Neural cell (in vitro differentiated cells): ENCODE data around the gene LCN2. TPM values are rescaled to one million over a fixed set of nuclear protein-coding genes. Genes with fewer than 3 reads are reported as not detected.

Experiments used
- H2AFZ ChIP-seq: fragments of 200-600, 300-800 bp; sonication (generic), shearing (Covaris generic); 2 replicates; pipeline ENCODE4 v1.6.0; 2014; ENCODE audit warnings: low read depth, mild to moderate bottlenecking, antibody characterized with exemption, low read length, moderate library complexity
- H3F3A ChIP-seq: fragments of 200-600 bp; shearing (Covaris generic); 2 replicates; pipeline ENCODE4 v1.6.1; 2016; ENCODE audit warnings: mild to moderate bottlenecking, moderate library complexity, mixed read lengths, antibody characterized with exemption, low read length; ENCODE audit not compliant: insufficient read depth, poor library complexity, severe bottlenecking
- H3K27ac ChIP-seq: fragments of 200-600, 300-800 bp; sonication (generic), shearing (Covaris generic); 2 replicates; pipeline ENCODE4 v1.5.1; 2014; ENCODE audit warnings: mild to moderate bottlenecking, low read length, moderate library complexity
- H3K27me3 ChIP-seq: fragments of 300-800, 200-600 bp; sonication (generic), shearing (Covaris generic); 2 replicates; pipeline ENCODE4 v1.6.0; 2014; ENCODE audit warnings: mild to moderate bottlenecking, low read depth, low read length, moderate library complexity; ENCODE audit not compliant: insufficient read depth
- H3K36me3 ChIP-seq: fragments of 300-800, 200-600 bp; sonication (generic), shearing (Covaris generic); 2 replicates; pipeline ENCODE4 v1.5.1; 2014; ENCODE audit warnings: mild to moderate bottlenecking, antibody characterized with exemption, low read length, moderate library complexity; ENCODE audit not compliant: insufficient read depth
- H3K4me2 ChIP-seq: fragments of 300-800, 200-600 bp; sonication (generic), shearing (Covaris generic); 2 replicates; pipeline ENCODE4 v1.6.0; 2014; ENCODE audit warnings: mild to moderate bottlenecking, low read length
- H3K4me3 ChIP-seq: fragments of 300-800, 200-600 bp; sonication (generic), shearing (Covaris generic); 2 replicates; pipeline ENCODE4 v1.5.1; 2014; ENCODE audit warnings: mild to moderate bottlenecking, low read length, moderate library complexity
- H3K79me2 ChIP-seq: fragments of 200-600 bp; shearing (Covaris generic); replicated peaks from 2 replicates; pipeline ENCODE4 v1.6.0; 2014; ENCODE audit warnings: mild to moderate bottlenecking, low read length, moderate library complexity; ENCODE audit not compliant: insufficient read depth
- H3K9ac ChIP-seq: fragments of 300-800, 200-600 bp; sonication (generic), shearing (Covaris generic); 2 replicates; pipeline ENCODE4 v1.6.1; 2016; ENCODE audit warnings: mild to moderate bottlenecking, low read length, mixed read lengths
- H3K9me2 ChIP-seq: fragments of 200-600 bp; shearing (Covaris generic); 2 replicates; pipeline ENCODE4 v1.6.1; 2016; ENCODE audit warnings: mild to moderate bottlenecking, low read length, mixed read lengths; ENCODE audit not compliant: insufficient read depth
- H3K9me3 ChIP-seq: fragments of 200-600, 300-800 bp; sonication (generic), shearing (Covaris generic); 2 replicates; pipeline ENCODE4 v1.6.1; 2016; ENCODE audit warnings: mild to moderate bottlenecking, mixed run types, low read length, moderate library complexity, mixed read lengths
- H4K20me1 ChIP-seq: fragments of 200-600 bp; shearing (Covaris generic); 2 replicates; pipeline ENCODE4 v1.6.1; 2016; ENCODE audit warnings: mild to moderate bottlenecking, mixed run types; ENCODE audit not compliant: insufficient read depth
- CTCF ChIP-seq: fragments of 450-650 bp; IDR thresholded peaks from 2 replicates; pipeline ENCODE4 v1.5.1; 2014; ENCODE audit warnings: antibody characterized with exemption, mild to moderate bottlenecking, moderate library complexity; ENCODE audit not compliant: poor library complexity, severe bottlenecking
- EP300 ChIP-seq: fragments of 450-650 bp; conservative IDR thresholded peaks from 2 replicates; pipeline ENCODE4 v1.6.1; 2014; ENCODE audit warnings: antibody characterized with exemption, mild to moderate bottlenecking, moderate library complexity; ENCODE audit not compliant: poor library complexity, severe bottlenecking
- EZH2 ChIP-seq: fragments of 200-600, 300-800 bp; shearing (Covaris generic), sonication (generic); IDR thresholded peaks from 2 replicates; pipeline ENCODE4 v1.6.1; 2014; ENCODE audit warnings: antibody characterized with exemption, low read length, borderline replicate concordance, mild to moderate bottlenecking; ENCODE audit not compliant: insufficient read depth, poor library complexity, severe bottlenecking
- MXI1 ChIP-seq: fragments of 450-650 bp; conservative IDR thresholded peaks from 2 replicates; pipeline ENCODE4 v1.6.1; 2014; ENCODE audit warnings: antibody characterized with exemption, mild to moderate bottlenecking; ENCODE audit not compliant: poor library complexity, severe bottlenecking
- POLR2AphosphoS5 ChIP-seq: IDR thresholded peaks from 2 replicates; pipeline ENCODE4 v1.6.1; 2012
- RAD21 ChIP-seq: fragments of 450-650 bp; conservative IDR thresholded peaks from 2 replicates; pipeline ENCODE4 v1.6.1; 2014; ENCODE audit warnings: antibody characterized with exemption, mild to moderate bottlenecking, moderate library complexity
- SMC3 ChIP-seq: fragments of 450-650 bp; conservative IDR thresholded peaks from 2 replicates; pipeline ENCODE4 v1.6.1; 2014; ENCODE audit warnings: antibody characterized with exemption, mild to moderate bottlenecking, moderate library complexity; ENCODE audit not compliant: poor library complexity
- TAF1 ChIP-seq: IDR thresholded peaks from 2 replicates; pipeline ENCODE4 v1.6.1; 2012; ENCODE audit warnings: low read depth
- polyA plus RNA-seq: library from polyadenylated mRNA; depleted of rRNA; stranded (reverse); fragments of >200 nt; gene quantifications from 2 replicates; pipeline ENCODE4 v1.2.3, GENCODE V29; 2014
- TF ChIP-seq, protein P1 (sequence below): IDR thresholded peaks from 2 replicates; pipeline ENCODE4 v1.6.1; 2012; ENCODE audit warnings: borderline replicate concordance

LCN2 gene
- polyA plus RNA-seq, 1 donor from 2014 or later, result not detected

GRCh38 chr9:128106181-128106939 lies 42.9 kb upstream of the LCN2 start:
- H3K4me2 ChIP-seq, result no peak overlapping the region
- H4K20me1 ChIP-seq, result no peaks in the 10 kb centered on the region
- no peaks in the 10 kb centered on the region for H3K79me2 ChIP-seq
- H3K27ac ChIP-seq, result no peak overlapping the region
- H3K4me3 ChIP-seq, result no peak overlapping the region
- no peaks in the 10 kb centered on the region for H3K9me2 ChIP-seq
- H3F3A ChIP-seq, result no peaks in the 10 kb centered on the region
- no peaks in the 10 kb centered on the region for H3K27me3 ChIP-seq
- TF ChIP-seq POLR2AphosphoS5 (no peak), RAD21 (no peak), MXI1 (no peak), EZH2 (no peak), SMC3 (no peak), EP300 (no peak), CTCF (no peak), TAF1 (no peak)
- TF ChIP-seq, protein P1, sequence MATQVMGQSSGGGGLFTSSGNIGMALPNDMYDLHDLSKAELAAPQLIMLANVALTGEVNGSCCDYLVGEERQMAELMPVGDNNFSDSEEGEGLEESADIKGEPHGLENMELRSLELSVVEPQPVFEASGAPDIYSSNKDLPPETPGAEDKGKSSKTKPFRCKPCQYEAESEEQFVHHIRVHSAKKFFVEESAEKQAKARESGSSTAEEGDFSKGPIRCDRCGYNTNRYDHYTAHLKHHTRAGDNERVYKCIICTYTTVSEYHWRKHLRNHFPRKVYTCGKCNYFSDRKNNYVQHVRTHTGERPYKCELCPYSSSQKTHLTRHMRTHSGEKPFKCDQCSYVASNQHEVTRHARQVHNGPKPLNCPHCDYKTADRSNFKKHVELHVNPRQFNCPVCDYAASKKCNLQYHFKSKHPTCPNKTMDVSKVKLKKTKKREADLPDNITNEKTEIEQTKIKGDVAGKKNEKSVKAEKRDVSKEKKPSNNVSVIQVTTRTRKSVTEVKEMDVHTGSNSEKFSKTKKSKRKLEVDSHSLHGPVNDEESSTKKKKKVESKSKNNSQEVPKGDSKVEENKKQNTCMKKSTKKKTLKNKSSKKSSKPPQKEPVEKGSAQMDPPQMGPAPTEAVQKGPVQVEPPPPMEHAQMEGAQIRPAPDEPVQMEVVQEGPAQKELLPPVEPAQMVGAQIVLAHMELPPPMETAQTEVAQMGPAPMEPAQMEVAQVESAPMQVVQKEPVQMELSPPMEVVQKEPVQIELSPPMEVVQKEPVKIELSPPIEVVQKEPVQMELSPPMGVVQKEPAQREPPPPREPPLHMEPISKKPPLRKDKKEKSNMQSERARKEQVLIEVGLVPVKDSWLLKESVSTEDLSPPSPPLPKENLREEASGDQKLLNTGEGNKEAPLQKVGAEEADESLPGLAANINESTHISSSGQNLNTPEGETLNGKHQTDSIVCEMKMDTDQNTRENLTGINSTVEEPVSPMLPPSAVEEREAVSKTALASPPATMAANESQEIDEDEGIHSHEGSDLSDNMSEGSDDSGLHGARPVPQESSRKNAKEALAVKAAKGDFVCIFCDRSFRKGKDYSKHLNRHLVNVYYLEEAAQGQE, result no peak
- no peak overlapping the region for H3K9ac ChIP-seq
- H3K36me3 ChIP-seq, result no peaks in the 10 kb centered on the region
- H2AFZ ChIP-seq, result no peak overlapping the region
- H3K9me3 ChIP-seq, result no peaks in the 10 kb centered on the region

GRCh38 chr9:128106940-128107467 lies 42.2 kb upstream of the LCN2 start:
- Histone ChIP-seq H3K27me3 (no peaks in the 10 kb centered on the region), H3K9ac (no peak overlapping the region), H2AFZ (no peak overlapping the region), H3K36me3 (no peaks in the 10 kb centered on the region), H3K4me2 (no peak overlapping the region), H3K9me2 (no peaks in the 10 kb centered on the region), H3K4me3 (no peak overlapping the region), H3K79me2 (no peaks in the 10 kb centered on the region), H3F3A (no peaks in the 10 kb centered on the region), H4K20me1 (no peaks in the 10 kb centered on the region), H3K27ac (no peak overlapping the region), H3K9me3 (no peaks in the 10 kb centered on the region)
- TF ChIP-seq CTCF, result no peak
- no peak for TF ChIP-seq SMC3
- no peak for TF ChIP-seq EZH2
- TF ChIP-seq, protein P1, result no peak
- no peak for TF ChIP-seq POLR2AphosphoS5
- TF ChIP-seq EP300, result no peak
- TF ChIP-seq TAF1, result no peak
- no peak for TF ChIP-seq RAD21
- no peak for TF ChIP-seq MXI1
